Keratinocyte (primary cell): ENCODE measurements around the gene C10orf95. TPM values are rescaled to one million over a fixed set of nuclear protein-coding genes. Genes with fewer than 3 reads are reported as not detected.

Source experiments
- DNase-seq: peaks from one replicate; pipeline ENCODE4 v3.0.0-alpha.2; 2011; ENCODE audit warnings: low read depth, missing footprints, low spot score
- FAIRE-seq: peaks from 2 replicates; lab custom pipeline; 2011; peaks lifted over from hg19 to GRCh38; lab: Jason Lieb, UNC
- H2AFZ ChIP-seq: 2 replicates; pipeline ENCODE4 v1.6.0; 2012; ENCODE audit warnings: low read length, control low read depth, inconsistent platforms; ENCODE audit not compliant: control insufficient read depth
- H3K27ac ChIP-seq: 2 replicates; pipeline ENCODE4 v1.5.1; 2011; ENCODE audit warnings: low read length; ENCODE audit not compliant: control insufficient read depth, insufficient read depth
- H3K27me3 ChIP-seq: 3 replicates; pipeline ENCODE4 v1.6.0; 2011; ENCODE audit warnings: low read length; ENCODE audit not compliant: control insufficient read depth, insufficient read depth; ENCODE audit errors: extremely low read depth
- H3K36me3 ChIP-seq, 2 experiments: 2 replicates in 1 of 2; 3 replicates in 1 of 2; pipeline ENCODE4 v1.5.1; 2011; ENCODE audit warnings: low read length in 2 of 2, mild to moderate bottlenecking in 1 of 2; ENCODE audit not compliant: control insufficient read depth in 2 of 2, insufficient read depth in 2 of 2; ENCODE audit errors: extremely low read depth in 1 of 2
- H3K4me1 ChIP-seq: 3 replicates; pipeline ENCODE4 v1.5.1; 2011; ENCODE audit warnings: low read length; ENCODE audit not compliant: control insufficient read depth, insufficient read depth; ENCODE audit errors: extremely low read depth
- H3K4me2 ChIP-seq: 3 replicates; pipeline ENCODE4 v1.6.0; 2011; ENCODE audit warnings: low read depth, low read length; ENCODE audit not compliant: control insufficient read depth, insufficient read depth; ENCODE audit errors: extremely low read depth
- H3K4me3 ChIP-seq, 3 experiments: fragments of 200-600 bp in 1 of 3; sonication (generic) in 1 of 3; 2 replicates in 2 of 3; 3 replicates in 1 of 3; pipeline ENCODE4 v1.5.1; 2011 to 2016; ENCODE audit warnings: low read length in 3 of 3, mild to moderate bottlenecking in 3 of 3, control low read depth in 2 of 3, inconsistent platforms in 1 of 3, low read depth in 1 of 3, mixed read lengths in 1 of 3, mixed run types in 1 of 3, moderate library complexity in 1 of 3; ENCODE audit not compliant: control insufficient read depth in 2 of 3, insufficient read depth in 2 of 3; ENCODE audit errors: extremely low read depth in 1 of 3
- H3K79me2 ChIP-seq: 2 replicates; pipeline ENCODE4 v1.6.0; 2012; ENCODE audit warnings: low read length; ENCODE audit not compliant: control insufficient read depth, insufficient read depth
- H3K9ac ChIP-seq: 3 replicates; pipeline ENCODE4 v1.6.0; 2011; ENCODE audit warnings: low read length; ENCODE audit not compliant: control insufficient read depth, insufficient read depth; ENCODE audit errors: extremely low read depth
- H3K9me1 ChIP-seq: 3 replicates; pipeline ENCODE4 v1.6.0; 2011; ENCODE audit warnings: low read length; ENCODE audit not compliant: control insufficient read depth, insufficient read depth; ENCODE audit errors: extremely low read depth
- H3K9me3 ChIP-seq: 2 replicates; pipeline ENCODE4 v1.5.1; 2012; ENCODE audit warnings: low read depth, low read length; ENCODE audit not compliant: control insufficient read depth
- H4K20me1 ChIP-seq: 3 replicates; pipeline ENCODE4 v1.6.0; 2011; ENCODE audit warnings: low read length; ENCODE audit not compliant: control insufficient read depth, insufficient read depth; ENCODE audit errors: extremely low read depth
- CTCF ChIP-seq, 3 experiments: IDR thresholded peaks in 1 of 3; conservative IDR thresholded peaks in 1 of 3; optimal IDR thresholded peaks in 1 of 3; 2 replicates in 2 of 3; 3 replicates in 1 of 3; pipeline versions ENCODE3 to v1.5.1; 2011; ENCODE audit warnings: low read length in 3 of 3, mild to moderate bottlenecking in 3 of 3, moderate library complexity in 2 of 3, control low read depth in 1 of 3, inconsistent platforms in 1 of 3; ENCODE audit not compliant: insufficient read depth in 2 of 3; ENCODE audit errors: extremely low read depth in 1 of 3
- EZH2 ChIP-seq: IDR thresholded peaks from one replicate; pipeline ENCODE4 v1.6.1; 2012; ENCODE audit warnings: inconsistent platforms, mild to moderate bottlenecking, low read length, moderate library complexity
- dilution Hi-C: fragments of 300-500 bp; cut with MboI; formaldehyde crosslinking; loops from one replicate; pipeline ENCODE4 v1.7.0; 2020; ENCODE audit warnings: low sequenced_read_pairs; ENCODE audit not compliant: extremely low pct_ligation_motif_present
- polyA plus RNA-seq, 5 experiments: library from polyadenylated mRNA; depleted of rRNA in 3 of 5; stranded (reverse) in 3 of 5; stranded (forward) in 1 of 5; unstranded in 1 of 5; fragments of >200 nt; gene quantifications; 1 replicate in 1 of 5; 2 replicates in 3 of 5; 3 replicates in 1 of 5; pipeline versions ENCODE4 v1.2.1 to v1.2.3, GENCODE V29; 2011 to 2012; ENCODE audit warnings: missing spikeins in 2 of 5, low read depth in 1 of 5, low replicate concordance in 1 of 5

Gene C10orf95
- polyA plus RNA-seq, 1 donor (not counting 4 experiments of a cell fraction or from before 2014, with no cell fraction given) = 0.63 TPM

- dilution Hi-C loops = no loop called here
- TF ChIP-seq EZH2 (no peak), CTCF (optimal IDR thresholded peaks at IDR 0.05 in 1 of 3, IDR thresholded peaks at IDR 0.05 in 1 of 3, conservative IDR thresholded peaks at IDR 0.05 in 1 of 3; ENCODE audit: extremely low read depth in 1 of 3, insufficient read depth in 2 of 3, low read length in 3 of 3) (no peak)
- no peak overlapping the region for H3K4me2 ChIP-seq
- H3K9me1 ChIP-seq = no peaks in the 10 kb centered on the region
- FAIRE-seq (no peak), DNase-seq (no peak)
- H2AFZ ChIP-seq = no peak overlapping the region
- H3K36me3 ChIP-seq = peaks cover 45 to 52% of the 10 kb centered on the region in 2 experiments
- H3K4me3 ChIP-seq = no peak overlapping the region
- H3K9me3 ChIP-seq = no peaks in the 10 kb centered on the region
- no peak overlapping the region for H3K9ac ChIP-seq
- no peak overlapping the region for H3K27ac ChIP-seq
- H3K79me2 ChIP-seq = peaks cover 11% of the 10 kb centered on the region
- H3K27me3 ChIP-seq = no peaks in the 10 kb centered on the region
- H3K4me1 ChIP-seq = no peaks in the 10 kb centered on the region
- H4K20me1 ChIP-seq = peaks cover 5% of the 10 kb centered on the region
These were observed 33.9 kb upstream of the C10orf95 start for GRCh38 chr10:102485093-102485784.

GRCh38 chr10:102484021-102484420, 32.7 kb upstream of the C10orf95 start:
- DNase-seq (no peak), FAIRE-seq (no peak)
- no peak for TF ChIP-seq CTCF (optimal IDR thresholded peaks at IDR 0.05 in 1 of 3, IDR thresholded peaks at IDR 0.05 in 1 of 3, conservative IDR thresholded peaks at IDR 0.05 in 1 of 3; ENCODE audit: extremely low read depth in 1 of 3, insufficient read depth in 2 of 3, low read length in 3 of 3)
- TF ChIP-seq EZH2 = no peak

More at GRCh38 chr10:102484021-102484420, 32.7 kb upstream of the C10orf95 start:
- H3K27me3 ChIP-seq = no peaks in the 10 kb centered on the region
- peaks cover 5% of the 10 kb centered on the region for H4K20me1 ChIP-seq
- no peak overlapping the region for H3K4me2 ChIP-seq
- no peak overlapping the region for H3K4me3 ChIP-seq
- no peak overlapping the region for H3K27ac ChIP-seq
- H3K9me1 ChIP-seq = no peaks in the 10 kb centered on the region
- dilution Hi-C loops = no loop called here
- peaks cover 9% of the 10 kb centered on the region for H3K79me2 ChIP-seq
- H3K4me1 ChIP-seq = no peaks in the 10 kb centered on the region
- peaks cover 44 to 56% of the 10 kb centered on the region in 2 experiments for H3K36me3 ChIP-seq
- H3K9ac ChIP-seq = no peak overlapping the region
- no peaks in the 10 kb centered on the region for H3K9me3 ChIP-seq
- H2AFZ ChIP-seq = no peak overlapping the region
